Measurements from ENCODE around the gene ZNF213.

The ZNF213 gene

GRCh38 chr16:3134338-3135125, at the start of gene ZNF213:
TSS of gene ZNF213 (plus strand) at chr16:3135029. CDS start at chr16:3137281, 2,252 bp downstream.
- in situ Hi-C loops (cut with MboI; ENCODE audit: low sequenced_read_pairs) = no loop called here

- in situ Hi-C loops (cut with MboI; ENCODE audit: low sequenced_read_pairs) = no loop called here
Observed at GRCh38 chr16:3085868-3086595, 48.8 kb upstream of the ZNF213 start.

GRCh38 chr16:3086596-3087242, 48.1 kb upstream of the ZNF213 start:
- in situ Hi-C loops (cut with MboI; ENCODE audit: low sequenced_read_pairs) = no loop called here

- in situ Hi-C loops (cut with MboI; ENCODE audit: low sequenced_read_pairs) = no loop called here
Observed at GRCh38 chr16:3087243-3088235, 47.3 kb upstream of the ZNF213 start.

- in situ Hi-C loops (cut with MboI; ENCODE audit: low sequenced_read_pairs) = no loop called here
Observed at GRCh38 chr16:3088450-3088849, 46.4 kb upstream of the ZNF213 start.

- in situ Hi-C loops (cut with MboI; ENCODE audit: low sequenced_read_pairs) = no loop called here
Observed at GRCh38 chr16:3088925-3089716, 45.7 kb upstream of the ZNF213 start.

- in situ Hi-C loops (cut with MboI; ENCODE audit: low sequenced_read_pairs) = no loop called here
Observed at GRCh38 chr16:3089717-3090592, 44.9 kb upstream of the ZNF213 start.

- in situ Hi-C loops (cut with MboI; ENCODE audit: low sequenced_read_pairs) = no loop called here
Observed at GRCh38 chr16:3091551-3091950, 43.3 kb upstream of the ZNF213 start.

GRCh38 chr16:3092501-3092941, 42.3 kb upstream of the ZNF213 start:
- in situ Hi-C loops (cut with MboI; ENCODE audit: low sequenced_read_pairs) = no loop called here

- in situ Hi-C loops (cut with MboI; ENCODE audit: low sequenced_read_pairs) = no loop called here
Observed at GRCh38 chr16:3094289-3095027, 40.4 kb upstream of the ZNF213 start.

- in situ Hi-C loops (cut with MboI; ENCODE audit: low sequenced_read_pairs) = no loop called here
Observed at GRCh38 chr16:3095869-3096268, 39.0 kb upstream of the ZNF213 start.

GRCh38 chr16:3096362-3096761, 38.5 kb upstream of the ZNF213 start:
- in situ Hi-C loops (cut with MboI; ENCODE audit: low sequenced_read_pairs) = no loop called here

- in situ Hi-C loops (cut with MboI; ENCODE audit: low sequenced_read_pairs) = no loop called here
Observed at GRCh38 chr16:3097266-3097665, 37.6 kb upstream of the ZNF213 start.

GRCh38 chr16:3098459-3099394, 36.1 kb upstream of the ZNF213 start, which contains the start of gene ZSCAN10:
TSS of gene ZSCAN10 (minus strand) at chr16:3099294. CDS start at chr16:3092937, 6,357 bp downstream.
- in situ Hi-C loops (cut with MboI; ENCODE audit: low sequenced_read_pairs) = no loop called here

GRCh38 chr16:3099395-3099731, 35.5 kb upstream of the ZNF213 start:
- in situ Hi-C loops (cut with MboI; ENCODE audit: low sequenced_read_pairs) = no loop called here

- in situ Hi-C loops (cut with MboI; ENCODE audit: low sequenced_read_pairs) = no loop called here
Observed at GRCh38 chr16:3099732-3100499, 34.9 kb upstream of the ZNF213 start.
